NOMO-1 treated with dmso at 0.1 percent for 144 hours (cell line): ENCODE measurements around the gene FARP1.

Experiments
- DNase-seq: peaks from one replicate; lab custom pipeline; 2025; ENCODE audit not compliant: unreplicated experiment; lab: John Stamatoyannopoulos, UW

The FARP1 gene

GRCh38 chr13:98325724-98326123 is 182.8 kb downstream of the FARP1 start:
- no peak for DNase-seq

- no peak for DNase-seq
Measured at GRCh38 chr13:98326291-98326690, 183.4 kb downstream of the FARP1 start.

GRCh38 chr13:98327371-98328270 is 184.7 kb downstream of the FARP1 start:
- DNase-seq: no peak

- no peak for DNase-seq
Measured at GRCh38 chr13:98328511-98328910, 185.6 kb downstream of the FARP1 start.

- DNase-seq: no peak
Measured at GRCh38 chr13:98332222-98332621, 189.3 kb downstream of the FARP1 start.

- no peak for DNase-seq
Measured at GRCh38 chr13:98332691-98333090, 189.8 kb downstream of the FARP1 start.

GRCh38 chr13:98333486-98333885 is 190.6 kb downstream of the FARP1 start:
- no peak for DNase-seq

GRCh38 chr13:98334620-98335205 is 191.8 kb downstream of the FARP1 start:
- no peak for DNase-seq

GRCh38 chr13:98335721-98336120 is 192.8 kb downstream of the FARP1 start:
- DNase-seq: no peak

GRCh38 chr13:98338310-98338709 is 195.4 kb downstream of the FARP1 start:
- DNase-seq: no peak

- DNase-seq: no peak
Measured at GRCh38 chr13:98339684-98340425, 197.0 kb downstream of the FARP1 start.

- DNase-seq: no peak
Measured at GRCh38 chr13:98342953-98343352, 200.1 kb downstream of the FARP1 start.

- no peak for DNase-seq
Measured at GRCh38 chr13:98343461-98343860, 200.6 kb downstream of the FARP1 start.

GRCh38 chr13:98344392-98344791 is 201.5 kb downstream of the FARP1 start:
- no peak for DNase-seq

GRCh38 chr13:98345107-98345935 is 202.4 kb downstream of the FARP1 start:
- no peak for DNase-seq

- DNase-seq: no peak
Measured at GRCh38 chr13:98346904-98347636, 204.2 kb downstream of the FARP1 start.

- DNase-seq: no peak
Measured at GRCh38 chr13:98347756-98348155, 204.9 kb downstream of the FARP1 start.

GRCh38 chr13:98348466-98349200 is 205.7 kb downstream of the FARP1 start:
- no peak for DNase-seq

GRCh38 chr13:98349731-98350305 is 206.9 kb downstream of the FARP1 start:
- DNase-seq: no peak
